Upper lobe of left lung (tissue), 4 donors: ENCODE data around the gene TMEM154.

Source experiments
- EP300 ChIP-seq, 4 donors: sonication (generic); formaldehyde crosslinking; IDR thresholded peaks; one replicate each; pipeline ENCODE4 v1.5.1; 2017; ENCODE audit warnings: antibody characterized with exemption in 4 of 4, control low read depth in 2 of 4
- POLR2A ChIP-seq, 4 donors: fragments of 450-650 bp; IDR thresholded peaks; one replicate each; pipeline ENCODE4 v1.5.1; 2016 to 2017; ENCODE audit warnings: antibody characterized with exemption in 4 of 4, mild to moderate bottlenecking in 2 of 4
- TF ChIP-seq, protein P1 (sequence below), 6 experiments: fragments of 450-650 bp in 4 of 6; fragments of 200-600 bp in 2 of 6; sonication (generic) in 2 of 6; IDR thresholded peaks; one replicate each; pipeline ENCODE4 v1.5.1; 2016 to 2019; ENCODE audit warnings: antibody characterized with exemption in 6 of 6

DNA sequence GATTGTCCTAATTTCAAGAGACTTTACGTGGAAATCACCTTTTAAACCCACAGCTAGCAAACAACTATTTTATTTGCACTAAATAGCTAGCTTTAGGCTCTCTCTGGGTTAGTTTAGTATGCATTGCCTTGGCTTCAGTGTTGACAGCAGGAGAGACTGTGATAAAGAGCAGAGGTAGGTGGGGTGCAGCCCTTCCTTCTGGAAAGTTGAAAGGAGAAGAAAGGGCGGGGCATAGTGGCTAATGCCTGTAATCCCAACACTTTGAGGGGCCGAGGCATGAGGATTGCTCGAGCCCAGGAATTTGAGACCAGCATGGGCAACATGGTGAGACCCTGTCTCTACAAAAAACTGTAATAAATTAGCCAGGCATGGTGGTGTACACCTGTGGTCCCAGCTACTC lies 29.0 kb upstream of the TMEM154 start:
- no peak for TF ChIP-seq POLR2A (IDR thresholded peaks at IDR 0.05)
- no peak for TF ChIP-seq EP300 (IDR thresholded peaks at IDR 0.05)
- TF ChIP-seq, protein P1, sequence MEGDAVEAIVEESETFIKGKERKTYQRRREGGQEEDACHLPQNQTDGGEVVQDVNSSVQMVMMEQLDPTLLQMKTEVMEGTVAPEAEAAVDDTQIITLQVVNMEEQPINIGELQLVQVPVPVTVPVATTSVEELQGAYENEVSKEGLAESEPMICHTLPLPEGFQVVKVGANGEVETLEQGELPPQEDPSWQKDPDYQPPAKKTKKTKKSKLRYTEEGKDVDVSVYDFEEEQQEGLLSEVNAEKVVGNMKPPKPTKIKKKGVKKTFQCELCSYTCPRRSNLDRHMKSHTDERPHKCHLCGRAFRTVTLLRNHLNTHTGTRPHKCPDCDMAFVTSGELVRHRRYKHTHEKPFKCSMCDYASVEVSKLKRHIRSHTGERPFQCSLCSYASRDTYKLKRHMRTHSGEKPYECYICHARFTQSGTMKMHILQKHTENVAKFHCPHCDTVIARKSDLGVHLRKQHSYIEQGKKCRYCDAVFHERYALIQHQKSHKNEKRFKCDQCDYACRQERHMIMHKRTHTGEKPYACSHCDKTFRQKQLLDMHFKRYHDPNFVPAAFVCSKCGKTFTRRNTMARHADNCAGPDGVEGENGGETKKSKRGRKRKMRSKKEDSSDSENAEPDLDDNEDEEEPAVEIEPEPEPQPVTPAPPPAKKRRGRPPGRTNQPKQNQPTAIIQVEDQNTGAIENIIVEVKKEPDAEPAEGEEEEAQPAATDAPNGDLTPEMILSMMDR (IDR thresholded peaks at IDR 0.05): no peak
